Mesenteric fat pad (tissue), 1 donor: ENCODE results near the gene PHC3. TPM values are rescaled to one million over a fixed set of nuclear protein-coding genes. Genes with fewer than 3 reads are reported as not detected.
"Not testable (repeated sequence)": the region's sequence is repeated elsewhere in the genome, so short reads cannot be mapped to it uniquely, and the experiment has no call there.

Experiments
- DNase-seq: peaks from one replicate; pipeline ENCODE4 v3.0.0-alpha.2; 2020; ENCODE audit warnings: low spot score
- long read RNA-seq: library from polyadenylated mRNA; unstranded; transcript quantifications from one replicate; pipeline ENCODE4 v2.0.0, GENCODE V29; 2020
- total RNA-seq: library from RNA; stranded (reverse); fragmentation: NEBNext Ultra II Directional; extraction: Animal tissue kit (Norgen Biotek cat#: 25700); gene quantifications from one replicate; pipeline ENCODE4 v1.2.1, GENCODE V29; 2021
- donor health status: DM: yes; HTN: yes; CAD: no.

Gene PHC3
- 66.1 TPM for total RNA-seq
- long read RNA-seq, partial matches to known transcripts, result 2 of 21 reads
- long read RNA-seq, other reads (novel, unspliced or antisense), result 17 of 21 reads

DNA sequence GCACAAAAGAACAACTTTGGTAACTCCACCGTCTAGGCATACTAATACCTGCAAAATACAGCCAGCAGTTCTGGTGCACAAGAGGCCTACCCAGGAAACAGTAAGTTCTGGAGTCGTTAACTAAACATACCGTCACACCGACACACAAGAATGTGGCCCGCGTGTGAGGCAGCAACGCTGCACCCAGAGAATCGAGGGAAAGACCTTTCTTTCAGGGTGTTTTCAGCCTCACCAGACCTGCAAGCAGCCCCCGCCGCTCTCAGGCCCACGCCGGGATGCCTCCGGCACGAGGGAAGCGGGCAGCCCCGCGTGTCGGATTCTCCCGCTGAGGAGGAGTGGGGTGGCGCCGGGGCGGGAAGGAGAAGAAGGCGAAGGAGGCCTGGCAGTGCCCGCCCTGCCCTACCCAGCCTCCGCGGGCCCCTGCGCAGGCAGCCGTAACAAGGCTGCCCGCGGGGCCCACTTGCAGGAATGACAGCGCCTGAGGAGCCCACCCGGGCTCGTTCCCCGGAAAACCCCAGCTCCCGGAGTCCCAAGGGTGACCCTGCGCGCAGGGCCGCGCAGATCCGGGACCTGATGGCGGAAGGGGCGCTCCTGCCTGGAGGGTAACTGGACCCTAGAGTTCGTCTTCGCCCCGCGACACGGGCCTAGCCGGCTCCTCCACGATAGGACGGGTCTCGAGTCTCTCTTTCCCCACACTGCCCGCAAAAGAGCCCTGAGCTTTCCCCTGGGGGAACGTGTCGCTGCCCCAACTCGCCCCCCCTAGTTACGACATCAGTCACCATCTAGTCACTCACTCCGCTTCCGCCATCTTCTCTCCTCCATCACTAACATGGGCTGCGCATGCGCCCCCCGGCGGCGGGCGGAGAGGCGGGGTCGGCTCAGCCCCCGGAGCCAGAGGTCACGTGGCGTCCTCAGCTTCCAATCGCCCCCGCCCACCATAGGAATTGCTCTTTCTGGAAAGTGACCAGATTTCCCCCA, at the start of gene PHC3:
TSS of gene PHC3 (minus strand) at position 826 of the 978 bp plus-strand sequence. CDS start at position 808, 18 bp downstream.
- DNase-seq, result peak; percentile 96

DNA sequence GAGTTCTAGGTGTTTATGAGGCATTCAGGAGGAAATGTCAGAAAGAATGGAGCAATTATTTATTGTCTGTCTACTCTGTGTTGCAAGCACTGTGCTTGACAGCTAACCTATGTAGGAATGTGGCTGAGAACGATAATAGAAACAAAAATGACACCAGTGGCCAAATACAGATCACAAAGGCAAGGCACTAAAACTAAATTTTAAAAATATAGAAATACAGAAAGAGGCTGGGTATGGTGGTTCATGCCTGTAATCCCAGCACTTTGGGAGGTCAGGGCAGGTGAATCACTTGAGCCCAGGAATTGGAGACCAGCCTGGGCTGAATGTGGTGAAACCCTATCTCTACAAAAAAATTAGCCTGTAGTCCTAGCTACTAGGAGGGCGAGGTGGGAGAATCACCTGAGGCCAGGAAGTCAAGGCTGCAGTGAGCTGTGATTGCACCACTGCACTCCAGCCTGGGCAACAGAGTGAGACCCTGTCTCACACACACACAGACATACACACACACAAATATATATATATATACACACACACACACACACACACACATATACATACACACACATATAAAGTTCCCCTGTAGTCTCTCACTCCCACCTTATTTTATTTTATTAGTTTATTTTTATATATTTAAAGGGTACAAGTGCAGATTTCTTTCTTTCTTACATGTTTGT, 46.7 kb upstream of the PHC3 start:
- no peak for DNase-seq

GRCh38 chr3:170226426-170226960, 45.0 kb upstream of the PHC3 start:
- no peak for DNase-seq

DNA sequence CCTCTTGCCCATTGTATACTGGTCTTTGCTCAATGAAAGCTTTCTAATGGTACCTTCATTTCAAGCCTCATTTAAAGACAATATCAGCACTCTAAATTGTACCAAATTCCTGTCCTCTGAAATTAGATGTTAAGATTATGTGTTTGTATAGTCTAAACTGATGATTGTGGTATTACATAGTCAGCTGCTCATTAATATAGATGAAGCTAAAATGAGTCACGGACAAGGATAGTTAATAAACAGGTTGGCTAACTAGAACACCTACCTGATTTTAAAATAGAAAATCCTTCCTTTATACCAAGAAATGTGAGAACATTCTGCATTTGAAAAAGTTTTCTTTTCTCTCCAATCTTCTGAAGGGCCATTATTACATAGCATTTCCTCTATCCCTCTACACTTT, 43.6 kb upstream of the PHC3 start:
- no peak for DNase-seq

DNA sequence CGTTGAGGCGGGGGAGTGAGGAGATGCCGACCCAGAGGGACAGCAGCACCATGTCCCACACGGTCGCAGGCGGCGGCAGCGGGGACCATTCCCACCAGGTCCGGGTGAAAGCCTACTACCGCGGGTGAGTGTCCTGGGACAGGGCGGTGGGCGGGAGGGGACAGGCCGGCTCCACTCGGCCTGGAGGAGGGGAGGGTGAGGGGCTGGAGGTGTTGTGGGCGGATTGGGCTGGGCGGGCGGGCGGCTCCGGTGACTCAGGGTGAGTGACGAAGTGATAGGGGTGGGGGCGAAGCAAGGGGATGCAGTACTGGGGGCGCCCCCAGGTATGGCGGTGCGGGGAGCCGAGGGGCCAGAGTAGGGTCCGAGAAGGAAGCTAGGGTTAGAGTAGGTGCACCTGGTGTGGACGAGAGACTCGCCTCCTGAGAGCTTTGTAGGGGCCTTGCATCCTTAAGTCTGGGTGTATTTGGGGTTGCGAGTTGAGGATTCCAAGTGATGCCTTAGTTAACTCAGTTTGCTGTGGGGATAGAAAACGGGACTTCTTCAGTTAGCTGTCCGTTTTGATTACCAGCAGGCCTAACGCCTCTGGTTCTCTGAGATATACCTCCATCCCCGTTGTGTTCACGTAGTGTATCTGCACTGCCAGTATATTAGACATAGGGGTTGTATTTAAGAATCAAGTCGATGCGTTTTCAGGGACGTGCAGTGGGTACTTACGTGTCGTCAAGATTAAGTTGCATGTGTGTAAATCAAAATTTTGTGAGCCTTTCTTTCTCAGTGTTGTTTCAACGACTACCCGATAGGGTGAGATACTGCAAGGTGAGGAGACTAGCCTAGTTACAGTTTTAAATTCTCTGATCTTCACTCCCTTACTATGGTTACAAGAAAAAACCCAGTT, 41.4 kb upstream of the PHC3 start:
- DNase-seq, result no peak

DNA sequence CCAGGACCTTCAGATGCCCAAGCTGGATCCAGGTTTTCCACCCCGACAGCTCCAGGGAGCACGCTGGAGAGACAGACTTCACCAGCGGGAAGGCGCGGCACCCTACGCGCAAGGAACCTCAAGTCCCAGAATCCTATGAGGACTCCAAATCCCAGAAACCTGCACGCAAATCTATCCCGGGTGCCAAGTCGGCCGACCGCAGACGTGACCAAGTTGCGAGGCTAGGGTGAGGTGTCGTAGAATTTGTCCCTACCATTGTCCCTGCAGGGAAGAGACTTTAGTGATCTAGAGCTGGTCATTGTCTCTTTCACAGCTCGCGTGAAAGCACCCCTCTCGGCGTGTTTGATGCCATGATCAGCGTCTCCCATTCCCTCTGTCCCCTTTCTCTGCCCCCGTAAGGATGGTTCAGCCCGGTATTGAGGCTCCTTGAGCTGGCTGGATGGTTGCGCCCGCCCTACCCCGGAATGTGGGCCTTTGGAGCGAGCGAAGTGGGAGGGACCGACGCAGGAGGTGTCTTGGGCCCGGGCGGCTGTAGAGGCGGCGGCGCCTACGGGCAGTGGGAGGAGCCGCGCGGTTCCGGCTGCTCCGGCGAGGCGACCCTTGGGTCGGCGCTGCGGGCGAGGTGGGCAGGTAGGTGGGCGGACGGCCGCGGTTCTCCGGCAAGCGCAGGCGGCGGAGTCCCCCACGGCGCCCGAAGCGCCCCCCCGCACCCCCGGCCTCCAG, 40.6 kb upstream of the PHC3 start, which contains the start of gene PRKCI:
TSS of gene PRKCI (plus strand) at position 501 of the 723 bp plus-strand sequence. CDS start 246 bp downstream, outside the sequence.
- DNase-seq, result peak; percentile 95

DNA sequence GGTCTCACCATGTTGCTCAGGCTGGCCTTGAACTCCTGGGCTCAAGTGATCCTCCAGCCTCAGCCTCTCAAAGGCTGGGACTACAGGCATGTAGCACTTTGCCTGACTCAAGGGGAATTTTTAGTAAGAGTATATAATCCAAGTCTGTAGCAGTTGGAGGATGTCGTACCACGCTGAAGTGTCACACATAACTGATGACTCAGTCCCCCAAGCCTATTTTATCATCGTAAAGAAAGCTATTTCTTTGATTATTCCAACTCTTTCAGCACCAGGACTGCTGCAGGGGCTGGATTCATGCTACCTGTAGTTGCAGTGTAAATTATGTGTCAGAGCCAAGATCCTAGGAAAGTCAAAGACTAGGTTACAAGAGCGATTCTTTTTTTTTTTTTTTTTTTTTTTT, 39.3 kb upstream of the PHC3 start:
- no peak for DNase-seq

DNA sequence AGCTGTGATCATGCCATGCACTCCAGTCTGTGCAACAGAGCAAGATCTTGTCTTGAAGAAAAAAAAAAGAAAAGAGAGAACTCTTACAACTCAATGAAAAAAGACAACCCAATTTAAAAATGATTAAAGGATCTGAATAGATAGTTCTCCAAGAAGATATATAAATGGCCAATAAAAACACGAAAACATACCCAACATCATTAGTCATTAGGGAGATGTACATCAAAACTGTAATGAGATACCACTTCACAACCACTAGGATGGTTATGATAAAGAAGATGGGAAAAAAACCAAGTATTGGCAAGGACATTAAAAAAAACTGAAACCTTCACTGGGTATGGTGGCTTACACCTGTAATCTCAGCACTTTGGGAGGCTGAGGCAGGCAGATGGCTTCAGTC, 38.3 kb upstream of the PHC3 start:
- DNase-seq, result no peak

DNA sequence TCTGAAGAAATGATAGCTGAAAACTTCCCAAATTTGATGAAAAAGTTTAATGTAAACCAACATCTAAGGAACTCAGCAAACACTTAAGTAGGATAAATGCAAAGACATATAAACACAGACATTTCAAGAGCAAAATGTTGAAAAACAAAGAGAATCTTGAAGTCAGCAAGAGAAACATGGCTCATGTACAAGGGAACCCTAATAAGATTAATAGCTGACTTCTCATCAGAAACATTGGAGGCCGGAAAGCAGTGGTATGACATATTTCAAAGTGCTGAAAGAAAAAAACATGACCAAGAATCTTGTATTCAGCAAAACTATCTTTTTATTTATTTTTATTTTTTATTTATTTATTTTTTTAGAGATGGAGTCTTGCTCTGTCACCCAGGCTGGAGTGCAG, 30.1 kb upstream of the PHC3 start:
- DNase-seq, result no peak

DNA sequence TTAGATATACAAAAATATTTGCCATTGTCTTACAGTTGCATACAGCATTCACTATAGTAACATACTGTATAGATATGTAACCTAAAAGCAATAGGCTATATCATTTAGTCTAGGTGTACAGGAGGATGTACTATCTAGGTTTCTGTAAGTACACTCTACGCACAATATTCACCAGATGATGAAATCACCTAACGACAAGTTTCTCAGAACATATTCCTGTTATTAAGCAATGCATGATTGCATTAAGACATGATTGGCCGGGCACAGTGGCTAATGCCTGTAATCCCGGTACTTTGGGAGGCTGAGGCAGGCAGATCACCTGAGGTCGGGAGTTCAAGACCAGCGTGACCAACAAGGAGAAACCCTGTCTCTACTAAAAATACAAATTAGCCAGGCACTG, 26.2 kb upstream of the PHC3 start:
- no peak for DNase-seq

DNA sequence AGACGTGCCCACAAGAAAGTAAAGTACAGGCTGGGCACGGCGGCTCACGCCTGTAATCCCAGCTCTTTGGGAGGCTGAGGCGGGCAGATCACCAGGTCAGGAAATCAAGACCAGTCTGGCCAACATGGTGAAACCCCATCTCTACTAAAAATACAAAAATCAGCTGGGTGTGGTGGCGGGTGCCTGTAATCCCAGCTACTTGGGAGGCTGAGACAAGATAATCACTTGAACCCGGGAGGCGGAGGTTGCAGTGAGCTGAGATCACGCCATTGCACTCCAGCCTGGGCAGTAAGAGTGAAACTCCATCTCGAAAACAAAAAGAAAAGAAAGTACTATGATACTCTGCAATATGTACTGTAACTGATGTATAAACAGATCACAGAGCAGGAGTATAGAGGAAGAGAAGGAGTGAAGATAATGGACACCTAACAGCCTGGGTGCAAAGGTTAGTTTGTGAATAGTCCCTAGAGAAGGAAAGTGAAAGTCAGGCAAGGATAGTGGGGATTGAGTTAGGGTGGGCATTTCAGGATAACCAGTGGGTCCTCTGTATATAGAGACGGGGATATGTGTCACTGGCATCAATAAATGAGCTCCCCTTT, 24.7 kb upstream of the PHC3 start:
- not testable (repeated sequence) for DNase-seq

DNA sequence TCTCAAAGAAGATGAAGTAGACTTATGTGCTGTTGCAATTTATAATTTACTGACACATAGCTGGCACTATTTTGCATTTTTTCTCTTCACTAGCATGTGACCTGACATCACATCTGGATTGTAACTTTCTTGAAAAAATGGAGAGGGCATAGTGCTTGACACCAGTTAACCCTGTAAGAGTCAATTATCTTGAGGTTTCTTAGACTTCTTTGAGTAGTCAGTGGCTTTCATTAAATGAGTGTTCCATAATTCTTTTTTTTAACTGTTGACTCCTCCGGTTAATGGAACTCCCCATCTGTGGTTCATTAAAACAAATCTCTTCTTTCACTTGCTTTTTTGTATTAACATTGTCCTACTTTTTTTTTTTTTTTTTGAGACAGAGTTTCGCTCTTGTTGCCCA, 23.8 kb upstream of the PHC3 start:
- DNase-seq, result no peak

DNA sequence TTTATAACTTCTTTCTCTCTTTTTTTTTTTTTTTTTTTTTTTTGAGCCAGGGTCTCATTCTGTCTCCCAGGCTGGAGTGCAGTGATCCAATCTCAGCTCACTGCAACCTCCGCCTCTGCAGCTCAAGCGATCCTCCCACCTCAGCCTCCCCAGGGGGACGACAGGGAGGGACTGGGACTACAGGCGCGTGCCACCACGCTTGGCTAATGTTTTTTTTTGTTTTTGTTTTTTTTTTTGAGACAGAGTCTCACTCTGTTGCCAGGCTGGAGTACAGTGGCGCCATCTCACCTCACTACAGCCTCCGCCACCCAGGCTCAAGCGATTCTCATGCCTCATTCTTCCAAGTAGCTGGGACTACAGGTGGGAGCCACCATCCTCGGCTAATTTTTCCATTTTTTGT, 23.0 kb upstream of the PHC3 start:
- DNase-seq, result no peak

DNA sequence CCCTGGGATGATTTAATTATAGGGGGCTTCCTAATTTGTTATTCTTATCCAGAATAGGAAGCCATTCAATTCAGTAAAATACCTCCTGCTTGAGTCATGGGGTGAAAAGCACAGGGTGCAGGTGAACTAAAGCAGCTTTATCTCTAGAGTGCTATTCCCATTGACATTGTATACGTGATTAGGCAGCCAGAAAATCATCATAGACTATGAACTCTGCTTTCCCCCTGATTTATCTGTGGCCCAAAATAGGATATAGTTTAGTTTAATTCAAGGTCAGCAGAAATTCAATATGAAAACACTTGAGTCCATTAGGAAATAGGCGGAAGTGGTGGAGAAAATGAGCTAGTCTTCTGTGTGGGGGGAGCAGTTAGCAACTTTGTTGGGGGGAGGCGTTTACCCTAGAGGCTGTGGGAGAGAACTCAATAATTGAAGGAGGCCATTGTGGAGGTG, 22.5 kb upstream of the PHC3 start:
- no peak for DNase-seq

DNA sequence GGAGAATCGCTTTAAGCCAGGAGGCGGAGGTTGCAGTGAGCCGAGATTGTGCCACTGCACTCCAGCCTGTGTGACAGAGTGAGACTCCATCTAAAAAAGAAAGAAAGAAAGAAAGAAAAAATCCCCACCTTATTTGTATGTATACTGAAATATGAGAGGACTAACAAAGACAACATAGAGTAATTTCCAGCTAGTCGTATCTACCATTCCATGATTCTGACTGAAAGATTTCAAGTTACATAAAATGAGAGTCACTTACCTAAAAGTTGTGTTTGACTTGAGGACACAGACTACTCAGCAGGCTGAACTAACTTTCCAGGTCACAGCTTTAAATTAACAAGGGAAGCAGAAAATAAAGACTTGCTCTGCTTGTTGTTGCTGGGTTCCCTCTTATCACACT, 21.9 kb upstream of the PHC3 start:
- no peak for DNase-seq

- no peak for DNase-seq
Observed at GRCh38 chr3:170201527-170201926, 20.0 kb upstream of the PHC3 start.

DNA sequence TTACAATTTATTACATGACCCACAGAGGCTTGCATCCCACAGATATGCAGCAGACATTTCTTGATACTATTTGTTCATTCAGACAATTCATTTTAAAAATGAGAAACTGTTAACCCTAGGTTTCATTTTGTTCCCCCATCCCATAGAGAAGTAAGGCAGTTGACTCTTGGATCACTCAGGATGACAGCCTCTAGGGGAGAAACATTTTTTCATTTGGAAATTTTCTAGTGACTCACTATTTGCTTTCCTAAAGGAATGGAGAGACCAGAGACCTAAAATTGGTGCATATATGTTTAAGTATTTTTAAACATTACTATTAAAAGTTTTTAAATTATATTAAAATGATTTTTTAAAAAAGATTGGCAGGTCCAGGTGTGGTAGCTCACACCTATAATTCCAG, 19.5 kb upstream of the PHC3 start:
- DNase-seq, result no peak

DNA sequence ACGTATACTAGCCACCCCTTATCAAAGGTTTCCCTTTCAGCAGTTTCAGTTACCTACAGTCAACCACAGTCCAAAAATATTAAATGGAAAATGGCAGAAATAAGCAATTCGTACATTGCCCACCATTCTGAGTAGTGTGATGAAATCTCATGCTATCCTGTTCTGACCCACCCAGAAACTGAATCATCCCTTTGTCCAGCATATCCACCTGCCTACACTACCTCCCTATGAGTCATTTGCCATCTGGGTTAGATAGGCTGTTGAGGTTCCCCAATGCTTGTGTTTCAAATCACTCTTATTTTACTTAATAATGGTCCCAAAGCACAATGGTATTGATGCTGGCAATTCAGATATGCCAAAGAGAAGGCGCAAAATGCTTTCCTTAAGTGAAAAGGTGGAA, 15.3 kb upstream of the PHC3 start:
- no peak for DNase-seq

GRCh38 chr3:170195759-170196158, 14.2 kb upstream of the PHC3 start:
- DNase-seq, result not testable (repeated sequence)
